ENCODE results near the gene CMC2. TPM values are rescaled to one million over a fixed set of nuclear protein-coding genes. Genes with fewer than 3 reads are reported as not detected.

The CMC2 gene
- total RNA-seq, 1 donor from 2014 or later: 6.6 TPM

DNA sequence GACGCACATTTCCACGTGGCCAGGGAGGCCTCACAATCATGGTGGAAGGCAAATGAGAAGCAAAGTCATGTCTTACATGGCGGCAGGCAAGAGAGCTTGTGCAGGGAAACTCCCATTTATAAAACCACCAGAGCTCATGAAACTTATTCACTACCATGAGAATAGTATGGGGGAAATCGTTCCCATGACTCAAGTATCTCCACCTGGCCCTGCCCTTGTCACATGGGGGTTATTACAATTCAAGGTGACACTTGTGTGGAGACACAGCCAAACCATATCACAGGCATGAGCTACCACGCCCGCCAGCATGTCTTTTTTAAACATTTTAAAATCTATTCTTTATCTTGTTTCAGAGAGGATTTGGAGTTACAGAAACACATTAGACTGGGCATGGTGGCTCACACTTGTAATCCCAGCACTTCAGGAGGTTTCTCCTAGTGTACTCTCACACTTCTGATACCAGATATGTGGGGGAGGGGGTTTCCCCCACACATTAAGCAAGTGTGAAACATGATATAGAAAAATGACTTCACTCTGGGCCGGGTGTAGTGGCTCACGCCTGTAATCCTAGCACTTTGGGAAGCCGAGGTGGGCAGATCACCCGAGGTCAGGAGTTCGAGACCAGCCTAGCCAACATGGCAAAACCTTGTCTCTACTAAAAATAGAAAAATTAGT, 23.4 kb upstream of the CMC2 start:
- intact Hi-C loops (cut with DNase I): no loop called here
- no peak for DNase-seq (ENCODE audit: extremely low spot score in 2 of 2)
- TF ChIP-seq POLR2A (IDR thresholded peaks at IDR 0.05) (no peak), POLR2AphosphoS5 (IDR thresholded peaks at IDR 0.05; ENCODE audit: insufficient read depth in 1 of 2, low read depth in 1 of 2) (no peak)
- TF ChIP-seq, protein P1, sequence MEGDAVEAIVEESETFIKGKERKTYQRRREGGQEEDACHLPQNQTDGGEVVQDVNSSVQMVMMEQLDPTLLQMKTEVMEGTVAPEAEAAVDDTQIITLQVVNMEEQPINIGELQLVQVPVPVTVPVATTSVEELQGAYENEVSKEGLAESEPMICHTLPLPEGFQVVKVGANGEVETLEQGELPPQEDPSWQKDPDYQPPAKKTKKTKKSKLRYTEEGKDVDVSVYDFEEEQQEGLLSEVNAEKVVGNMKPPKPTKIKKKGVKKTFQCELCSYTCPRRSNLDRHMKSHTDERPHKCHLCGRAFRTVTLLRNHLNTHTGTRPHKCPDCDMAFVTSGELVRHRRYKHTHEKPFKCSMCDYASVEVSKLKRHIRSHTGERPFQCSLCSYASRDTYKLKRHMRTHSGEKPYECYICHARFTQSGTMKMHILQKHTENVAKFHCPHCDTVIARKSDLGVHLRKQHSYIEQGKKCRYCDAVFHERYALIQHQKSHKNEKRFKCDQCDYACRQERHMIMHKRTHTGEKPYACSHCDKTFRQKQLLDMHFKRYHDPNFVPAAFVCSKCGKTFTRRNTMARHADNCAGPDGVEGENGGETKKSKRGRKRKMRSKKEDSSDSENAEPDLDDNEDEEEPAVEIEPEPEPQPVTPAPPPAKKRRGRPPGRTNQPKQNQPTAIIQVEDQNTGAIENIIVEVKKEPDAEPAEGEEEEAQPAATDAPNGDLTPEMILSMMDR (IDR thresholded peaks at IDR 0.05): no peak
- Histone ChIP-seq H3K27ac (no peak overlapping the region), H3K36me3 (no peaks in the 10 kb centered on the region), H3K4me1 (no peaks in the 10 kb centered on the region), H3K9me3 (no peaks in the 10 kb centered on the region), H3K27me3 (no peaks in the 10 kb centered on the region), H3K4me3 (no peak overlapping the region)

DNA sequence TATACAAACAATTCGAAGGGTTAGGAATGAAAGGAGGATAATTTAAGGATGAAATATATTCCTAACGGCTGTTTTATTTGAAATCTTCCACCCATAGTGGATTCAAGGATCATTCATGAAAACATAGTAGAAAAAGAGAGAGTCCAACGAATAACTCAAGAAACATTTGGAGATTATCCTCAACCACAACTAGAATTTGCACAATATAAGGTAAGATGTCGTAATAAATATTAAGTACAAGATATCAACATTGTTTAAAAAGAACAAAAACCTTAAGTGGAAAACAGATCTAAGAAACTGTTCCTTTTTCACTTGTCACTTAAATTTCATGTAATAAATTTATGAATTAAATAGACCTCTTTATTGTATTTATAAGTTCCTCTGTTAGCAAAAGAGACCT, 19.7 kb upstream of the CMC2 start:
- H3K4me3 ChIP-seq: no peak overlapping the region
- intact Hi-C loops (cut with DNase I): no loop called here
- H3K4me1 ChIP-seq: no peaks in the 10 kb centered on the region
- DNase-seq (ENCODE audit: extremely low spot score in 2 of 2): no peak
- H3K36me3 ChIP-seq: no peaks in the 10 kb centered on the region
- H3K9me3 ChIP-seq: no peaks in the 10 kb centered on the region
- TF ChIP-seq POLR2A (IDR thresholded peaks at IDR 0.05) (no peak), POLR2AphosphoS5 (IDR thresholded peaks at IDR 0.05; ENCODE audit: insufficient read depth in 1 of 2, low read depth in 1 of 2) (no peak)
- TF ChIP-seq, protein P1 (IDR thresholded peaks at IDR 0.05): no peak
- no peak overlapping the region for H3K27ac ChIP-seq
- H3K27me3 ChIP-seq: no peaks in the 10 kb centered on the region

DNA sequence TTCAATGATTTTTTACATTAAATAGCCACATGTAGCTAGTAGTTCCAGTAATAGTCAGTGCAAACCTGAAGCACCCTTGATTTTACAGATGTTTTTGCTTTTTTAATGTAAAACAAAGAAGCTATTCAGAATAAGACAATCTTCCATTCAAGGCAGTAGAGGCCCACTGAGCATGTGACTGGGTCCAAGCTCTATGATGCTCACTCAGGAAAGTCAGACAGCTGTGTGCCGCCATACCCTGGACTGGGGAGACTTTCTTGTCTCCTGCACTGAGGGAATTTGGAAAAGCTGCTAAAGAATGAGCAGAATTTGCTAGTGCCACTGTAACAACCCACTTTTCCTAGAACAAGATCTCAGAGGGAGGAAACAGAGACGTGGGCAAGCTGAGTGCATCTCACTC, 11.8 kb upstream of the CMC2 start:
- no peak for DNase-seq (ENCODE audit: extremely low spot score in 2 of 2)
- intact Hi-C loops (cut with DNase I): no loop called here
- no peak overlapping the region for H3K27ac ChIP-seq
- H3K27me3 ChIP-seq: no peaks in the 10 kb centered on the region
- H3K4me1 ChIP-seq: no peaks in the 10 kb centered on the region
- no peaks in the 10 kb centered on the region for H3K36me3 ChIP-seq
- no peaks in the 10 kb centered on the region for H3K9me3 ChIP-seq
- no peak for TF ChIP-seq POLR2AphosphoS5 (IDR thresholded peaks at IDR 0.05; ENCODE audit: insufficient read depth in 1 of 2, low read depth in 1 of 2)
- TF ChIP-seq POLR2A (IDR thresholded peaks at IDR 0.05): no peak
- TF ChIP-seq, protein P1 (IDR thresholded peaks at IDR 0.05): no peak
- no peak overlapping the region for H3K4me3 ChIP-seq

DNA sequence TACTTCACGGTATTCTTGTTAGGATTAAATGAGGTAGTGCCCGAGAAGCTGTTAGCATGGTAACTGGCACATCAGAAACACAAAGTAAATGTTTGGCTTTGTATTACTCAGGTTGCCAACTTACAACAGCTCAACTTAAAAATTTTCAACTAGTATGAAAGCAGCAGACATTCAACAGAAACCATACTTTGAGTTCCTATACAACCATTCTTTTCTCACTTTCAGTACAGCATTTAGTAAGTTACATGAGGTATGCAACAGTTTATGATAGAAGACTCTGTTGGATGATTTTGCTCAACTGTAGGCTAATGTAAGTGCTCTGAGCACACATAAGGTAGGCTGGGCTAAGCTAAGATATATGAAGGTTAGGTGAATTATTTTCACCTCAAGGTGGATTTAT, 8.0 kb upstream of the CMC2 start:
- Histone ChIP-seq H3K36me3 (no peaks in the 10 kb centered on the region), H3K9me3 (no peaks in the 10 kb centered on the region), H3K27ac (no peak overlapping the region), H3K27me3 (no peaks in the 10 kb centered on the region), H3K4me1 (no peaks in the 10 kb centered on the region), H3K4me3 (no peak overlapping the region)
- intact Hi-C loops (cut with DNase I): no loop called here
- TF ChIP-seq, protein P1 (IDR thresholded peaks at IDR 0.05): no peak
- TF ChIP-seq POLR2A (IDR thresholded peaks at IDR 0.05) (no peak), POLR2AphosphoS5 (IDR thresholded peaks at IDR 0.05; ENCODE audit: insufficient read depth in 1 of 2, low read depth in 1 of 2) (no peak)
- no peak for DNase-seq (ENCODE audit: extremely low spot score in 2 of 2)

DNA sequence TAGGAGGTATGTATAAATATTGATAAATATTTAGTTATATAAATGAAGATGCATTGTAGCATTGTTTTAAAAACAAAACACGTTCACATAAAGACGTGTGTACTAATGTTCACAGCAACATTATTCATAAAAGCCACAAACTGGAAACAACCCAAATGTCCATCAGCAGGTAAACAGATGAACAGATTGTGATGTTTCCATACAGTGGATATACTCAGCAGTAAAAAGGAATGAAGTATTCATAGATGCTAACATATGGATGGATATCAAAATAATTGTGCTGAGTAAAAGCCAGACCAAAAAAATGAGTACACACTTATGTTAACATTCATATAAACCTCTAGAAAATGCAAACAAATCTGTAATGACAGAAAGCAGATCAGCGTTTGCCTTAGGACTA, 6.3 kb upstream of the CMC2 start:
- H3K27me3 ChIP-seq: no peaks in the 10 kb centered on the region
- intact Hi-C loops (cut with DNase I): no loop called here
- H3K9me3 ChIP-seq: no peaks in the 10 kb centered on the region
- no peak overlapping the region for H3K27ac ChIP-seq
- TF ChIP-seq POLR2A (IDR thresholded peaks at IDR 0.05) (no peak), POLR2AphosphoS5 (IDR thresholded peaks at IDR 0.05; ENCODE audit: insufficient read depth in 1 of 2, low read depth in 1 of 2) (no peak)
- no peak for DNase-seq (ENCODE audit: extremely low spot score in 2 of 2)
- peaks cover 4% of the 10 kb centered on the region for H3K4me1 ChIP-seq
- no peaks in the 10 kb centered on the region for H3K36me3 ChIP-seq
- H3K4me3 ChIP-seq: no peak overlapping the region

Data from vagina (tissue), 2 donors.